ENCODE measurements around the gene SMPD3. TPM values are rescaled to one million over a fixed set of nuclear protein-coding genes. Genes with fewer than 3 reads are reported as not detected.

Gene SMPD3
- total RNA-seq, 1 donor from 2014 or later, result 85.4 TPM

GRCh38 chr16:68369697-68370580, 78.4 kb downstream of the SMPD3 start:
- no peak for TF ChIP-seq CTCF (IDR thresholded peaks at IDR 0.05; ENCODE audit: partially characterized antibody, unreplicated experiment)
- Mint-ChIP-seq H3K27ac (ENCODE audit: unreplicated experiment) (no peak overlapping the region), H3K4me1 (ENCODE audit: low read depth, unreplicated experiment) (peaks cover 27% of the 10 kb centered on the region), H3K27me3 (ENCODE audit: unreplicated experiment) (peaks cover 28% of the 10 kb centered on the region), H3K4me3 (ENCODE audit: unreplicated experiment) (no peak overlapping the region), H3K9me3 (ENCODE audit: unreplicated experiment) (peaks cover 18% of the 10 kb centered on the region), H3K36me3 (ENCODE audit: unreplicated experiment) (no peaks in the 10 kb centered on the region)
- no peak for DNase-seq

GRCh38 chr16:68369168-68369567, 79.1 kb downstream of the SMPD3 start:
- no peak overlapping the region for H3K27ac Mint-ChIP-seq (ENCODE audit: unreplicated experiment)
- H3K27me3 Mint-ChIP-seq (ENCODE audit: unreplicated experiment), result peaks cover 31% of the 10 kb centered on the region
- no peaks in the 10 kb centered on the region for H3K36me3 Mint-ChIP-seq (ENCODE audit: unreplicated experiment)
- no peak overlapping the region for H3K4me3 Mint-ChIP-seq (ENCODE audit: unreplicated experiment)
- DNase-seq, result no peak
- peaks cover 18% of the 10 kb centered on the region for H3K9me3 Mint-ChIP-seq (ENCODE audit: unreplicated experiment)
- H3K4me1 Mint-ChIP-seq (ENCODE audit: low read depth, unreplicated experiment), result peaks cover 33% of the 10 kb centered on the region
- no peak for TF ChIP-seq CTCF (IDR thresholded peaks at IDR 0.05; ENCODE audit: partially characterized antibody, unreplicated experiment)

GRCh38 chr16:68368301-68368888, 79.9 kb downstream of the SMPD3 start:
- Mint-ChIP-seq H3K27me3 (ENCODE audit: unreplicated experiment) (peaks cover 32% of the 10 kb centered on the region), H3K4me3 (ENCODE audit: unreplicated experiment) (no peak overlapping the region), H3K36me3 (ENCODE audit: unreplicated experiment) (no peaks in the 10 kb centered on the region), H3K4me1 (ENCODE audit: low read depth, unreplicated experiment) (peaks cover 35% of the 10 kb centered on the region), H3K9me3 (ENCODE audit: unreplicated experiment) (peaks cover 18% of the 10 kb centered on the region), H3K27ac (ENCODE audit: unreplicated experiment) (no peak overlapping the region)
- no peak for TF ChIP-seq CTCF (IDR thresholded peaks at IDR 0.05; ENCODE audit: partially characterized antibody, unreplicated experiment)
- DNase-seq, result no peak

- Mint-ChIP-seq H3K4me1 (ENCODE audit: low read depth, unreplicated experiment) (peaks cover 35% of the 10 kb centered on the region), H3K9me3 (ENCODE audit: unreplicated experiment) (peaks cover 19% of the 10 kb centered on the region), H3K36me3 (ENCODE audit: unreplicated experiment) (no peaks in the 10 kb centered on the region), H3K4me3 (ENCODE audit: unreplicated experiment) (no peak overlapping the region), H3K27me3 (ENCODE audit: unreplicated experiment) (peaks cover 32% of the 10 kb centered on the region), H3K27ac (ENCODE audit: unreplicated experiment) (peak overlapping the region; percentile 66)
- no peak for DNase-seq
- no peak for TF ChIP-seq CTCF (IDR thresholded peaks at IDR 0.05; ENCODE audit: partially characterized antibody, unreplicated experiment)
Observed at GRCh38 chr16:68367891-68368290, 80.4 kb downstream of the SMPD3 start.

- no peak for TF ChIP-seq CTCF (IDR thresholded peaks at IDR 0.05; ENCODE audit: partially characterized antibody, unreplicated experiment)
- Mint-ChIP-seq H3K27me3 (ENCODE audit: unreplicated experiment) (peaks cover 32% of the 10 kb centered on the region), H3K4me3 (ENCODE audit: unreplicated experiment) (no peak overlapping the region), H3K4me1 (ENCODE audit: low read depth, unreplicated experiment) (peaks cover 37% of the 10 kb centered on the region), H3K27ac (ENCODE audit: unreplicated experiment) (peak overlapping the region; percentile 66), H3K9me3 (ENCODE audit: unreplicated experiment) (peaks cover 20% of the 10 kb centered on the region), H3K36me3 (ENCODE audit: unreplicated experiment) (no peaks in the 10 kb centered on the region)
- no peak for DNase-seq
Observed at GRCh38 chr16:68367440-68367839, 80.9 kb downstream of the SMPD3 start.

Measured in glutamatergic neuron (in vitro differentiated cells).